Peyer's patch (tissue), 4 donors: ENCODE data around the gene SPRYD7.

Experiments used
- POLR2A ChIP-seq, 2 donors: fragments of 450-650 bp; IDR thresholded peaks; one replicate each; pipeline ENCODE4 v1.5.1; 2017; ENCODE audit warnings: antibody characterized with exemption in 2 of 2, mild to moderate bottlenecking in 2 of 2, moderate library complexity in 2 of 2
- TF ChIP-seq, protein P1 (sequence below), 6 experiments: fragments of 450-650 bp in 4 of 6; fragments of 200-600 bp in 2 of 6; sonication (generic) in 1 of 6; IDR thresholded peaks; one replicate each; pipeline ENCODE4 v1.5.1; 2017 to 2019; ENCODE audit warnings: antibody characterized with exemption in 6 of 6, mild to moderate bottlenecking in 3 of 6, moderate library complexity in 1 of 6

DNA sequence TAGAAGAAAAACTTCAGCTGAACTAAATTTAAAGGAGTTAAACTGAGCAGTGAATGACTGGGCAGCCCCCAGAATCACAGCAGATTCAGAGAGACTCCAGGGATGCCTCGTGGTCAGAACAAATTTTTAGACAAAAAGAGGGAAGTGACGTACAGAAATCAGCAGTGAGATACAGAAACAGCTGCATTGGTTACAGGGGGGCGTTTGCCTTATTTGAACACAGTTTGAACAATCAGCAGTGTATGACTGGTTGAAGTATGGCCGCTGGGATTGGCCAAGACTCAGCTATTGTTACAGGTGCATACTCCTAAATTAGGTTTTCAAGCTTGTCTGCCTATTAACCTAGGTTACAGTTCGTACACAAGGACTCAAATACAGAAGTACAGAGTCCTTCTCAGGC, 2.2 kb upstream of the SPRYD7 start:
- TF ChIP-seq, protein P1, sequence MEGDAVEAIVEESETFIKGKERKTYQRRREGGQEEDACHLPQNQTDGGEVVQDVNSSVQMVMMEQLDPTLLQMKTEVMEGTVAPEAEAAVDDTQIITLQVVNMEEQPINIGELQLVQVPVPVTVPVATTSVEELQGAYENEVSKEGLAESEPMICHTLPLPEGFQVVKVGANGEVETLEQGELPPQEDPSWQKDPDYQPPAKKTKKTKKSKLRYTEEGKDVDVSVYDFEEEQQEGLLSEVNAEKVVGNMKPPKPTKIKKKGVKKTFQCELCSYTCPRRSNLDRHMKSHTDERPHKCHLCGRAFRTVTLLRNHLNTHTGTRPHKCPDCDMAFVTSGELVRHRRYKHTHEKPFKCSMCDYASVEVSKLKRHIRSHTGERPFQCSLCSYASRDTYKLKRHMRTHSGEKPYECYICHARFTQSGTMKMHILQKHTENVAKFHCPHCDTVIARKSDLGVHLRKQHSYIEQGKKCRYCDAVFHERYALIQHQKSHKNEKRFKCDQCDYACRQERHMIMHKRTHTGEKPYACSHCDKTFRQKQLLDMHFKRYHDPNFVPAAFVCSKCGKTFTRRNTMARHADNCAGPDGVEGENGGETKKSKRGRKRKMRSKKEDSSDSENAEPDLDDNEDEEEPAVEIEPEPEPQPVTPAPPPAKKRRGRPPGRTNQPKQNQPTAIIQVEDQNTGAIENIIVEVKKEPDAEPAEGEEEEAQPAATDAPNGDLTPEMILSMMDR (IDR thresholded peaks at IDR 0.05), result no peak
- TF ChIP-seq POLR2A (IDR thresholded peaks at IDR 0.05), result no peak
